HG02763 (cell line): ENCODE data around the gene PRDM2.
"Not testable (repeated sequence)": the region's sequence is repeated elsewhere in the genome, so short reads cannot be mapped to it uniquely, and the experiment has no call there.

Source experiments
- ATAC-seq: cut with Tn5 transposase; IDR thresholded peaks from one replicate; pipeline ENCODE4 v1.9.1; 2021; ENCODE audit warnings: mild to moderate bottlenecking, moderate library complexity; ENCODE audit not compliant: unreplicated experiment

PRDM2 gene

GRCh38 chr1:13697738-13698137 lies 2.2 kb upstream of the PRDM2 start:
- ATAC-seq, result no peak

GRCh38 chr1:13699510-13699909 lies 478 bp upstream of the PRDM2 start:
- no peak for ATAC-seq

- peak; percentile 36 for ATAC-seq
Observed at GRCh38 chr1:13700521-13701270, 708 bp downstream of the PRDM2 start.

GRCh38 chr1:13701271-13701640 lies 1.3 kb downstream of the PRDM2 start:
- no peak for ATAC-seq

- ATAC-seq, result peak; percentile 51
Observed at GRCh38 chr1:13702425-13703127, 2.6 kb downstream of the PRDM2 start.

- ATAC-seq, result peak; percentile 1
Observed at GRCh38 chr1:13703128-13703513, 3.1 kb downstream of the PRDM2 start.

- no peak for ATAC-seq
Observed at GRCh38 chr1:13703558-13704490, 3.8 kb downstream of the PRDM2 start.

GRCh38 chr1:13706046-13706445 lies 6.1 kb downstream of the PRDM2 start:
- no peak for ATAC-seq

GRCh38 chr1:13707164-13707563 lies 7.2 kb downstream of the PRDM2 start:
- ATAC-seq, result no peak

- no peak for ATAC-seq
Observed at GRCh38 chr1:13708380-13708982, 8.5 kb downstream of the PRDM2 start.

- no peak for ATAC-seq
Observed at GRCh38 chr1:13710086-13710485, 10.1 kb downstream of the PRDM2 start.

GRCh38 chr1:13714851-13715250 lies 14.9 kb downstream of the PRDM2 start:
- no peak for ATAC-seq

- not testable (repeated sequence) for ATAC-seq
Observed at GRCh38 chr1:13715616-13716287, 15.8 kb downstream of the PRDM2 start.

- ATAC-seq, result no peak
Observed at GRCh38 chr1:13722808-13723360, 22.9 kb downstream of the PRDM2 start.

- ATAC-seq, result no peak
Observed at GRCh38 chr1:13723810-13724209, 23.8 kb downstream of the PRDM2 start.

GRCh38 chr1:13725714-13726175 lies 25.8 kb downstream of the PRDM2 start:
- ATAC-seq, result no peak

GRCh38 chr1:13728091-13728715 lies 28.2 kb downstream of the PRDM2 start:
- ATAC-seq, result no peak

- ATAC-seq, result peak; percentile 5
Observed at GRCh38 chr1:13730291-13730690, 30.3 kb downstream of the PRDM2 start.

GRCh38 chr1:13730751-13731482 lies 30.9 kb downstream of the PRDM2 start:
- peak; percentile 89 for ATAC-seq
